SK-N-SH (cell line): ENCODE results near the gene SYCN. TPM values are rescaled to one million over a fixed set of nuclear protein-coding genes. Genes with fewer than 3 reads are reported as not detected.

ENCODE experiments used
- CTCF ChIA-PET: fragments of 300-600, 350-600 bp; formaldehyde crosslinking; extraction: SDS; loops from one replicate; lab custom pipeline; 2021; lab: Yijun Ruan, JAX
- POLR2A ChIA-PET: fragments of 350-600 bp; sonication (Branson Sonifier 250); formaldehyde crosslinking; extraction: SDS; loops from one replicate; lab custom pipeline; 2020; ENCODE audit warnings: antibody characterized with exemption, inconsistent platforms; lab: Yijun Ruan, JAX
- DNase-seq: peaks from one replicate; pipeline ENCODE4 v3.0.0; 2012
- H2AFZ ChIP-seq: fragments of 200-600 bp; sonication (generic); 2 replicates; pipeline ENCODE4 v1.8.1; 2016; ENCODE audit warnings: antibody characterized with exemption, mild to moderate bottlenecking, low read depth
- H3F3A ChIP-seq: fragments of 200-600 bp; sonication (generic); replicated peaks from 2 replicates; pipeline ENCODE3; 2016; ENCODE audit warnings: antibody characterized with exemption, mild to moderate bottlenecking; ENCODE audit not compliant: insufficient read depth
- H3K27ac ChIP-seq, 2 experiments: fragments of 200-500 bp in 1 of 2; fragments of 200-600 bp in 1 of 2; sonication (Bioruptor generic) in 1 of 2; sonication (generic), shearing (Covaris generic) in 1 of 2; 2 replicates each; pipeline versions ENCODE4 v1.5.1 to v1.6.1; 2014 to 2016; ENCODE audit warnings: low read depth in 2 of 2, inconsistent platforms in 1 of 2, low read length in 1 of 2, mild to moderate bottlenecking in 1 of 2, mixed read lengths in 1 of 2
- H3K27me3 ChIP-seq: fragments of 200-600 bp; sonication (generic), shearing (Covaris generic); 2 replicates; pipeline ENCODE4 v1.6.1; 2016; ENCODE audit warnings: mixed run types; ENCODE audit not compliant: insufficient read depth
- H3K36me3 ChIP-seq, 2 experiments: fragments of 200-500 bp in 1 of 2; fragments of 200-600 bp in 1 of 2; sonication (Bioruptor generic) in 1 of 2; sonication (generic) in 1 of 2; replicated peaks in 1 of 2; 2 replicates each; pipeline versions ENCODE3 to v1.5.1; 2014 to 2016; ENCODE audit warnings: low read length in 1 of 2, mild to moderate bottlenecking in 1 of 2; ENCODE audit not compliant: insufficient read depth in 2 of 2, control insufficient read depth in 1 of 2
- H3K4me1 ChIP-seq, 2 experiments: fragments of 200-500 bp in 1 of 2; fragments of 200-600 bp in 1 of 2; sonication (Bioruptor generic) in 1 of 2; sonication (generic), shearing (Covaris generic) in 1 of 2; 2 replicates each; pipeline versions ENCODE4 v1.5.1 to v1.6.1; 2014 to 2016; ENCODE audit warnings: low read depth in 1 of 2, low read length in 1 of 2, mixed run types in 1 of 2; ENCODE audit not compliant: insufficient read depth in 2 of 2, control insufficient read depth in 1 of 2
- H3K4me2 ChIP-seq: fragments of 200-600 bp; sonication (generic), shearing (Covaris generic); 2 replicates; pipeline ENCODE4 v1.6.1; 2017; ENCODE audit warnings: mixed run types
- H3K4me3 ChIP-seq, 2 experiments: fragments of 200-500 bp in 1 of 2; fragments of 200-600 bp in 1 of 2; sonication (Bioruptor generic) in 1 of 2; sonication (generic), shearing (Covaris generic) in 1 of 2; 2 replicates each; pipeline versions ENCODE4 v1.5.1 to v1.8.1; 2014 to 2016; ENCODE audit warnings: low read depth in 2 of 2, inconsistent platforms in 1 of 2, low read length in 1 of 2, mild to moderate bottlenecking in 1 of 2, mixed read lengths in 1 of 2, moderate library complexity in 1 of 2
- H3K79me2 ChIP-seq: fragments of 200-600 bp; sonication (generic); 2 replicates; pipeline ENCODE4 v1.8.1; 2017; ENCODE audit warnings: mild to moderate bottlenecking; ENCODE audit not compliant: insufficient read depth
- H3K9ac ChIP-seq: fragments of 200-600 bp; sonication (generic); 2 replicates; pipeline ENCODE4 v1.6.1; 2017; ENCODE audit warnings: mixed run types
- H3K9me2 ChIP-seq: fragments of 200-600 bp; sonication (generic); 2 replicates; pipeline ENCODE4 v1.6.1; 2017; ENCODE audit warnings: mixed run types
- H3K9me3 ChIP-seq: fragments of 200-600 bp; sonication (generic); 2 replicates; pipeline ENCODE4 v1.6.1; 2017; ENCODE audit warnings: mixed run types, mild to moderate bottlenecking, moderate library complexity
- H4K20me1 ChIP-seq: fragments of 200-600 bp; sonication (generic); 2 replicates; pipeline ENCODE4 v1.6.1; 2017; ENCODE audit warnings: mild to moderate bottlenecking, mixed run types; ENCODE audit not compliant: insufficient read depth
- CHD2 ChIP-seq: fragments of 150-350 bp; IDR thresholded peaks from 2 replicates; pipeline ENCODE4 v1.6.1; 2018; ENCODE audit warnings: low read length; ENCODE audit not compliant: partially characterized antibody
- CTCF ChIP-seq: fragments of 200-600 bp; sonication (generic); IDR thresholded peaks from 2 replicates; pipeline ENCODE4 v1.6.1; 2017; ENCODE audit warnings: antibody characterized with exemption, mild to moderate bottlenecking, moderate library complexity
- ELF1 ChIP-seq: IDR thresholded peaks from 2 replicates; pipeline ENCODE4 v1.4.0; 2012
- EZH2phosphoT487 ChIP-seq: fragments of 200-600 bp; sonication (generic); IDR thresholded peaks from 2 replicates; pipeline ENCODE4 v1.6.1; 2017; ENCODE audit warnings: low read depth, mixed run types, mild to moderate bottlenecking, antibody characterized with exemption, moderate library complexity, borderline replicate concordance
- FOSL2 ChIP-seq: IDR thresholded peaks from 2 replicates; pipeline ENCODE4 v1.4.0; 2012; ENCODE audit warnings: low read depth, mild to moderate bottlenecking, moderate library complexity, borderline replicate concordance
- GATA2 ChIP-seq: sonication (generic); formaldehyde crosslinking; IDR thresholded peaks from 2 replicates; pipeline ENCODE4 v1.5.0; 2020; ENCODE audit warnings: mild to moderate bottlenecking, missing genetic modification reagents
- IRF3 ChIP-seq: fragments of 150-350 bp; IDR thresholded peaks from 2 replicates; pipeline ENCODE4 v1.6.1; 2016; ENCODE audit warnings: mild to moderate bottlenecking, low read depth, low read length
- JUND ChIP-seq: IDR thresholded peaks from 2 replicates; pipeline ENCODE4 v1.4.0; 2012
- MEF2A ChIP-seq: IDR thresholded peaks from 2 replicates; pipeline ENCODE4 v1.4.0; 2012; ENCODE audit warnings: low read depth, borderline replicate concordance
- MXI1 ChIP-seq: IDR thresholded peaks from 2 replicates; pipeline ENCODE4 v1.6.1; 2012; ENCODE audit warnings: mild to moderate bottlenecking, low read depth, low read length, improper control_type of control experiment
- NFIC ChIP-seq: IDR thresholded peaks from 2 replicates; pipeline ENCODE4 v1.4.0; 2012; ENCODE audit warnings: borderline replicate concordance
- POLR2AphosphoS5 ChIP-seq: IDR thresholded peaks from 2 replicates; pipeline ENCODE4 v1.6.1; 2012; ENCODE audit warnings: low read depth, low read length
- REST ChIP-seq: IDR thresholded peaks from 2 replicates; pipeline ENCODE4 v1.6.1; 2012; ENCODE audit warnings: mild to moderate bottlenecking, low read depth, low read length, moderate library complexity
- RXRA ChIP-seq: IDR thresholded peaks from 2 replicates; pipeline ENCODE4 v1.4.0; 2012; ENCODE audit warnings: low read depth, mild to moderate bottlenecking, borderline replicate concordance
- TAF1 ChIP-seq: IDR thresholded peaks from 2 replicates; pipeline ENCODE4 v1.6.1; 2012; ENCODE audit warnings: low read depth, mild to moderate bottlenecking, low read length, moderate library complexity, borderline replicate concordance
- YY1 ChIP-seq: IDR thresholded peaks from 2 replicates; pipeline ENCODE4 v1.4.0; 2012; ENCODE audit warnings: low read depth, mild to moderate bottlenecking
- WGBS: methylation state at CpG from one replicate; pipeline ENCODE4 v1.1.6; 2017; ENCODE audit warnings: low lambda C conversion rate; 5-methylcytosine and 5-hydroxymethylcytosine counted together
- polyA plus RNA-seq, 3 experiments: library from polyadenylated mRNA; depleted of rRNA; stranded (reverse); fragments of >200 nt; gene quantifications; 2 replicates each; pipeline ENCODE4 v1.2.3, GENCODE V29; 2012
- TF ChIP-seq, protein P1 (sequence below): IDR thresholded peaks from 2 replicates; pipeline ENCODE4 v1.4.0; 2012; ENCODE audit warnings: low read depth, borderline replicate concordance
- TF ChIP-seq, protein P2 (sequence below): IDR thresholded peaks from 2 replicates; pipeline ENCODE4; 2012

The SYCN gene
- polyA plus RNA-seq, 1 of the 3 experiments (the other 2 are of a cell fraction): not detected

DNA sequence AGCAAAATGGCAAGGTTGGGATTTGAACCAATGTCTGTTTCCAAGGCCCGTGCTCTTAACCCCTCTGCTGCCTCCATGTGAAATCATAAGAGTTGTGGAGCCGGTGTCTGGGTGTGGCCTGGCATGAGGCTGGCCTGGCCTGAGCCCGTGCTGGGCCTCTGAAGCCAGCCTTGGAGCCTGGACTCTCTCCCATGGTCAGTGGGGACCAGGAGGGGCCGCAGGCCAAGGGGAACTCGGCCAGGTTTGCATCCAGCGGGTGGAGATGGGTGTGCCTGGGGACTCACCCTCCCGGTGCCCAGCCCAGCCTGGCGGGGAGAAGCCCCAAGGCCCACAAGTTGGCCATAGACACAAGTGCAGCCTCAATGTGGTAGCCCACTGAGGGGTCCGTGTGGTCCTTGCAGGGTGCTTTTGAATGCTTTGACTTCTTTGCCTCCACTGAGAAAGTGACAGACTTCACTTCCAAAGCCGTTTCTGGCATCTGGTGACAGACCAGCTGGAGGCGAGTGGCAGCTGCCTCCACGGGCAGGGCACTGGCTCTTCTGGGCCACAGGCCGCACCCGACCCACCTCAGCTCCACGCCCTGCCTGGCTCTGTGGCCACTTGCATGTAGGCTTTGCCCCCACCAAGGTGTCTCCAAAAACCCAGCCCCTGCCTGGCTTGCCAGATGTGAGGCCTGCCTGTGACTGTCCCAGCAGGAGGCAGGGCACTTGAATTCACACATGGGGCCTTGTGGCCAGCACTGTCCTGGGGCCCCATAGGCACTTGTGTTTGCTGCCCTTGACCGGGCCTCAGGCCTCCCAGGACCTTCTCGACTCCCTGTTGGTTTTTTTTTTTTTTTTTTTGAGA, 33.5 kb downstream of the SYCN start:
- WGBS: 89% methylated on average over 15 of the region's 17 CpGs
- CTCF ChIA-PET: interaction anchor here (1.5 kb wide), 1 partner anchor 17 kb away, joined by 3 read pairs; no protein-coding TSS in a partner anchor

More for the DNA sequence above, 33.5 kb downstream of the SYCN start:
- H3K4me3 ChIP-seq: no peak overlapping the region
- no peaks in the 10 kb centered on the region for H3K27me3 ChIP-seq
- H4K20me1 ChIP-seq: peaks cover 8% of the 10 kb centered on the region; the same call in 1 of the 2 replicates
- no peak overlapping the region for H3K4me2 ChIP-seq
- H3K79me2 ChIP-seq: peaks cover 5% of the 10 kb centered on the region
- no peaks in the 10 kb centered on the region for H3K9me3 ChIP-seq
- no peaks in the 10 kb centered on the region for H3F3A ChIP-seq
- peaks cover 0 to 30% of the 10 kb centered on the region in 2 experiments for H3K36me3 ChIP-seq
- H3K4me1 ChIP-seq: peaks cover 0 to 57% of the 10 kb centered on the region in 2 experiments; a peak in 1 of 4 replicates
- H2AFZ ChIP-seq: no peak overlapping the region
- TF ChIP-seq, protein P1, sequence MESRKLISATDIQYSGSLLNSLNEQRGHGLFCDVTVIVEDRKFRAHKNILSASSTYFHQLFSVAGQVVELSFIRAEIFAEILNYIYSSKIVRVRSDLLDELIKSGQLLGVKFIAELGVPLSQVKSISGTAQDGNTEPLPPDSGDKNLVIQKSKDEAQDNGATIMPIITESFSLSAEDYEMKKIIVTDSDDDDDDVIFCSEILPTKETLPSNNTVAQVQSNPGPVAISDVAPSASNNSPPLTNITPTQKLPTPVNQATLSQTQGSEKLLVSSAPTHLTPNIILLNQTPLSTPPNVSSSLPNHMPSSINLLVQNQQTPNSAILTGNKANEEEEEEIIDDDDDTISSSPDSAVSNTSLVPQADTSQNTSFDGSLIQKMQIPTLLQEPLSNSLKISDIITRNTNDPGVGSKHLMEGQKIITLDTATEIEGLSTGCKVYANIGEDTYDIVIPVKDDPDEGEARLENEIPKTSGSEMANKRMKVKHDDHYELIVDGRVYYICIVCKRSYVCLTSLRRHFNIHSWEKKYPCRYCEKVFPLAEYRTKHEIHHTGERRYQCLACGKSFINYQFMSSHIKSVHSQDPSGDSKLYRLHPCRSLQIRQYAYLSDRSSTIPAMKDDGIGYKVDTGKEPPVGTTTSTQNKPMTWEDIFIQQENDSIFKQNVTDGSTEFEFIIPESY: no peak
- TF ChIP-seq RXRA (no peak), MEF2A (no peak), MXI1 (no peak), GATA2 (no peak), FOSL2 (no peak), NFIC (no peak), TAF1 (no peak), EZH2phosphoT487 (no peak), ELF1 (no peak), JUND (no peak), YY1 (no peak), IRF3 (no peak), POLR2AphosphoS5 (no peak), CTCF (no peak), CHD2 (no peak), REST (no peak)
- TF ChIP-seq, protein P2, sequence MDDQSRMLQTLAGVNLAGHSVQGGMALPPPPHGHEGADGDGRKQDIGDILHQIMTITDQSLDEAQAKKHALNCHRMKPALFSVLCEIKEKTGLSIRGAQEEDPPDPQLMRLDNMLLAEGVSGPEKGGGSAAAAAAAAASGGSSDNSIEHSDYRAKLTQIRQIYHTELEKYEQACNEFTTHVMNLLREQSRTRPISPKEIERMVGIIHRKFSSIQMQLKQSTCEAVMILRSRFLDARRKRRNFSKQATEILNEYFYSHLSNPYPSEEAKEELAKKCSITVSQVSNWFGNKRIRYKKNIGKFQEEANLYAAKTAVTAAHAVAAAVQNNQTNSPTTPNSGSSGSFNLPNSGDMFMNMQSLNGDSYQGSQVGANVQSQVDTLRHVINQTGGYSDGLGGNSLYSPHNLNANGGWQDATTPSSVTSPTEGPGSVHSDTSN: no peak
- TF ChIP-seq, all 33 proteins: peak for 0
- no peak for DNase-seq
- no peaks in the 10 kb centered on the region for H3K9me2 ChIP-seq
- H3K9ac ChIP-seq: no peak overlapping the region
- POLR2A ChIA-PET: interaction anchor here (0.9 kb wide), 1 partner anchor 10 kb away, joined by 3 read pairs; no protein-coding TSS in a partner anchor
- peak overlapping the region in 1 of 2 experiments; percentile 91; a peak in 2 of 4 replicates for H3K27ac ChIP-seq
